GM12875 (cell line): Measurements from ENCODE around the gene SMARCD3.

Experiments used
- H3K4me3 ChIP-seq: one replicate; pipeline ENCODE4 v1.5.1; 2011; ENCODE audit warnings: low read depth, low read length, control low read depth
- TF ChIP-seq, protein P1 (sequence below): IDR thresholded peaks from 2 replicates; pipeline ENCODE4 v1.5.1; 2011; ENCODE audit warnings: low read depth, mild to moderate bottlenecking, control low read depth, inconsistent platforms, low read length, moderate library complexity, borderline replicate concordance; ENCODE audit not compliant: insufficient read depth

SMARCD3 gene

DNA sequence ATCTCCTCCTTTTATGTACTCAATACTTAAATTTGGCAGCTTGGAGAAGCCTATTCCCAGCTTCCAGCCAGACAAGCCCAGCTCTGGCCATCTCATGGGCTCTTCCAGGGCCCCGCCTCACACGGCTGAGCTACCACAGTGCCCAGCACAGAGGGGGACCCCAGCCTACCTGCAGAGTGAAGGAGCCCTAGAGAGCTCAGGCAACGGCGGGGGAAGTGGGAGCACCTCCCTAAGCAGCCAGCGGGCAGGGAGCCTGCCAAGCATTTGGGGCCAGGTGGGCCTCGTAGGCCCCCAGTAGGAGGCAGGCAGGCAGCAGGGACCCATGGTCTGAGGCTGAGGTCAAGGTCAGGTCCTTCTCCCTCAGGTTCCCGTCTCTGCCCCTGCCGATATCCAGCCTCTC is 29.1 kb upstream of the SMARCD3 start:
- H3K4me3 ChIP-seq, result no peak overlapping the region
- TF ChIP-seq, protein P1, sequence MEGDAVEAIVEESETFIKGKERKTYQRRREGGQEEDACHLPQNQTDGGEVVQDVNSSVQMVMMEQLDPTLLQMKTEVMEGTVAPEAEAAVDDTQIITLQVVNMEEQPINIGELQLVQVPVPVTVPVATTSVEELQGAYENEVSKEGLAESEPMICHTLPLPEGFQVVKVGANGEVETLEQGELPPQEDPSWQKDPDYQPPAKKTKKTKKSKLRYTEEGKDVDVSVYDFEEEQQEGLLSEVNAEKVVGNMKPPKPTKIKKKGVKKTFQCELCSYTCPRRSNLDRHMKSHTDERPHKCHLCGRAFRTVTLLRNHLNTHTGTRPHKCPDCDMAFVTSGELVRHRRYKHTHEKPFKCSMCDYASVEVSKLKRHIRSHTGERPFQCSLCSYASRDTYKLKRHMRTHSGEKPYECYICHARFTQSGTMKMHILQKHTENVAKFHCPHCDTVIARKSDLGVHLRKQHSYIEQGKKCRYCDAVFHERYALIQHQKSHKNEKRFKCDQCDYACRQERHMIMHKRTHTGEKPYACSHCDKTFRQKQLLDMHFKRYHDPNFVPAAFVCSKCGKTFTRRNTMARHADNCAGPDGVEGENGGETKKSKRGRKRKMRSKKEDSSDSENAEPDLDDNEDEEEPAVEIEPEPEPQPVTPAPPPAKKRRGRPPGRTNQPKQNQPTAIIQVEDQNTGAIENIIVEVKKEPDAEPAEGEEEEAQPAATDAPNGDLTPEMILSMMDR, result no peak

DNA sequence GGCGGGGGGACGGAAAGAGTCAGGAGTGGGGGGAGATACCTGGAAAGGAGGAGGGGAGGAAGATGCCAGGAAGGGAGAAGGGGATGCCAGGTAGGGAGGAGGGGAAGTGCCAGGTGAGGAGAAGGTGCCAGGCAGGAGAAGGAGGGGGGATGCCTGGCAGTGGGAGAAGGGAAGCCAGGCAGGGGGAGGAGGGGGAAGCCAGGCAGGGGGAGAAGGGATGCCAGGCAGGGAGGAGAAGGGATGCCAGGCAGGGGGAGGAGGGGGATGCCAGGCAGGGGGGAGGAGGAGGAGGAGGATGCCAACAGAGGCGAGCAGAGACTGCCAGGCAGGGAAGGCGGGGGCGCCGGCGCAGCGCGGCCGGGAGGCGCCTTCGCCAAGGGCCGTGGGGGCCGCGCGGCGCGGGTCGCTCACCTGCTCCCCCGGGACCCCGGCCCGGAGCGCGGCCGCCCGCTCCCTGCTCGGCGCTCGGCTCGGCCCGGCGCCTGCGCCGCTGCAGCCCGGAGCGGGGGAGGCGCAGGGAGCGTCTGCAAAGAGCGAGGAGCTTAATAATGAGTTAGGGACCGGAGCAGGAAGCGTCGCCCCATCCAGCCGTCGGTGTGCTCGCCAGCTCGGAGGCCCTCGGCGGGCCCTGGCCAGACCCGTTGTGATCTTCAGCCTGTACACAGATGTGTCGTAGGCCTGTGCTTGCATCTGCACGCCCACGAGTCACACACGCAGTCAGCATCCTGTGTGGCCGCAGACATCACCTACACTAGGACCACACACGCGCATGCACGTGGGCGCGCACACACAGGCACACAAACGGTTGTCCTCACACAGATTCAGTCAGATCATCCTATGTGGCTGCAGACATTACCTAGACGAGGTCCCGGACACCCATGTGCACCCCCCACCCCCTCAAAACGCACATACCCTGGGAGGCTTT is 28.4 kb upstream of the SMARCD3 start:
- no peak overlapping the region for H3K4me3 ChIP-seq
- TF ChIP-seq, protein P1, result no peak

DNA sequence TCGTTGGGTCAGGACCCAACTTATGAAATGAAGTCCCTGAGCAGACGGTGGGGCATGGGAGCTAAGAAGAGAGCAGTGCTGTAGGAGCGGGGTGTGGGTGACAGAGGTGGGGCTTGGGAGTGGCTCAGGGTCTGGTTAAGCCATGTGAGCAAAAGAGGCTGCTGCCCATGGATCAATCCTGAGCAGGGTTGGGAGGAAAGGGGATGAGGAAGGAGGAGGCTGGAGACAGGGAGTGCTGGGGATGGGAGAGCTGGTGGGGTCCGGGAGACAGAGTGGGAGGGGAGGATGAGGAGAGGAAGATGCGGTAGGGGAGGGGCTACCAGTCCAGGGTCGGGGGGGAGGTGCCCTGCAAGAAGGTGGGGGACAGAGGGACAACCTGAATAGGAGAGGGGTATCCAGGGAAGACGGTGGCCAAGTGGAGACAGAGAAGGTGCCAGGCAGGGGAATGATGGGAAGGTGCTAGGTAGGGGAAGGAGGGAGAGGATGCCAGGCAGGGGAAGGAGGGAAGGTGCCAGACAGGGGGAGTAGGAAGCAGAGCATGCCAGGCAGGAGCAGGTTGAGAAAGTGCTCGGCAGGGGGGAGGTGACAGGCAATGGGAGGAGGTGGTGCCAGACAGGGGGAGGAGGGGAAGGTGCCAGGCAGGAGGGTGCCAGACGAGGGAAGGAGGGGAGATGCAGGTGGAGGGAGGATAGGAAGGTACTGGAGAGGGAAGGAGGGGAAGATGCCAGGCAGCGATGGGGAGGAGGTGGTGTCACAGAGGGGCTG is 27.5 kb upstream of the SMARCD3 start:
- TF ChIP-seq, protein P1, result no peak
- H3K4me3 ChIP-seq, result no peak overlapping the region

DNA sequence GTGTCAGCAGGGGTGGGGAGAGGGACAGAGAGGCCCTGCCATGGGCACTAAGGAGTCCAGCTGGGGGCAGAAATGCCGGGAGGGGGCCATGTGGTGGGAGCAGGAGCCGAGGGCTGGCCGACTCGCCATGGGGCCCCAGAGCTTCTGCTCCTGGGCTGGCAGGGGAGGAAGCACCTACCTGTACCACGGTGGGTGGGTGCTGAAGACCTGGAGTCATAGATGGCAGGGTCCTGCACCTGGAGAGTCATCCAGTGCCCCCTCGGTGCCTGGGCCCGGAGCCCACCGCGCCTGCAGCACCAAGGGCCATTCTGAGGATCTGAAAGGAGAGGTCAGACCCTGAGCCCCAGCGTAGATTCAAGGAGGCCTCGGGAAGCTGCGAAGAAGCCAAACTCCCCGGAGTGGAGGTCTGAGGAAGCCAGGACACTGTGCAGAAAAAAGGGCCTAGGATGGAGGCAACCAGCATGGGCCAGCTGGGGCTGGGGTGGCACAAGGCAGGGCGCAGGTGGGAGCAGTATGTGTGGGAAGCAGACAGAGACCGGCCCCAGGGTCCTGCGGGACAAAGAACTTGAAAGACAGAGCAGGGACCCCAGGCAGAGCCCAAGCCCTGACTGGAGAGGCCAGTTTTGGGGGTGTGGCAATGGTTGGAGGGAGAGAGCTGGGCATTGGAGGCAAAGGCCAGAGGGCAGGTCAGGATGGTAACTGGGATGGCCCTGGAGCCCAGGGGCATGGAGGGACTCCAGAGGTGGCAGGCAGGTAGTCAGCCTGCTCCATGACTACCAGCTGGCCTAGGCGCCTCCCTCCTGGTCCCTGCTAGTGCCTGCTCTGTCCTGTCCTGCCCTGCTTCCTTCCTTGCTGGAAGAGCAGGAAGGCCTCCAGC is 26.7 kb upstream of the SMARCD3 start:
- TF ChIP-seq, protein P1, result no peak
- H3K4me3 ChIP-seq, result no peak overlapping the region

DNA sequence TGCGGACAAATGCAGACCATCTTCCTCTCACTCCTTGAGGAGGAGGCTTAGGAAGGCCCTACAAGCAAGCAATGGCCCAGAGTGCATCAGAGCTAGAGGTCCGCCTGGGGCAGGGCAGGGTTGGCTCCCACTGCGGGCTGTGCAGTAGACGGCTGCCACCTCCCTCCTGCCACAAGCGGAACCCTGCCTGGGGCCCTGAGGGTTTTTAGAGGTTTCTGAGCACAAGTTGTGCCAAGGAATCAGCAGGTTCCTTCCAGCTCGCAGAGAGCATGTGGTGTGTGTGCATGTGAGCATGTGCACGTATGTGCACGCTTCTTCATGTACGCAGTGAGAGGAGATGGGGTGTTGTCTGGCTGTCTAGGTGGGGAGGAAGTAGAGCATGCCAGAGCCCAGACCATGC is 25.9 kb upstream of the SMARCD3 start:
- H3K4me3 ChIP-seq, result no peak overlapping the region
- TF ChIP-seq, protein P1, result no peak

DNA sequence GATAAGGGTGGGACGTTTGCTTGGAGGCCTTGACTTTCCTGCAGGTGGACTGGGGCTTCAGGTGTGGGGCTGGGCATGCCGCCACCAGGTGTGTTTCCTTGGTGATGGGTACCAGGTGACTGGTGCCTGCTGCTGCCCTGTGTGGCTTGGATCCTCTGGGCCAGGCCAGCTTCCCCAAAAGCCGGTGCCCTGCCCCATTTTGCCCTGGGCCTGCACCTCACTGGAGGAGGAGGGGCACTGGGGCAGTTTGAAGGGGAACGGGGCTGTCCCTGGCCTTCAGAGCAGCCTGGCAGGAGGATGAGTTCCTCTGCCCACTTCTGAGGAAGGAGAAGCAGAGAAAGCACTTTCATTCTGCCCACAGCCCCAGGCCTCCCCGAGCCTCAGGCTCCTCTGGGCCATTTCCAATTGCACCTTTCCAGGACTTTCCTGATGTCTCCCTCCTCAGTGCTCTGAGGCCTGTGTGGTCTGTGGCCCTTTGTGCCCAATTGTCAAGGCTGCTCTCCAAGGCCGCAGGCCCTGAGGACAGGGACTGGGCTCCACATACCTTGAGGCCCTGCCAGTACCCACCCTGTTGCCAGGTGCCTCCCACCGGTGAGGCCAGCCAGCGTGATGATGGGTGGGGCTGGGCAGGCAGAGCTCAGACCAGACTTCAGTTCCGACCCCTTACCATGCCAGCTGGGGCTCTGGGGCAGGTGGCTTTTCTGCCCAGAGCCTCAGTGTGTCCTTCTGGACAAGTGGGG is 25.3 kb upstream of the SMARCD3 start:
- H3K4me3 ChIP-seq, result no peak overlapping the region
- TF ChIP-seq, protein P1, result no peak
